ENCODE results near the gene ACYP2. TPM values are rescaled to one million over a fixed set of nuclear protein-coding genes. Genes with fewer than 3 reads are reported as not detected.
"Not testable (repeated sequence)": the region's sequence is repeated elsewhere in the genome, so short reads cannot be mapped to it uniquely, and the experiment has no call there.

ACYP2 gene
- total RNA-seq, 1 donor from 2014 or later = 10.3 TPM

DNA sequence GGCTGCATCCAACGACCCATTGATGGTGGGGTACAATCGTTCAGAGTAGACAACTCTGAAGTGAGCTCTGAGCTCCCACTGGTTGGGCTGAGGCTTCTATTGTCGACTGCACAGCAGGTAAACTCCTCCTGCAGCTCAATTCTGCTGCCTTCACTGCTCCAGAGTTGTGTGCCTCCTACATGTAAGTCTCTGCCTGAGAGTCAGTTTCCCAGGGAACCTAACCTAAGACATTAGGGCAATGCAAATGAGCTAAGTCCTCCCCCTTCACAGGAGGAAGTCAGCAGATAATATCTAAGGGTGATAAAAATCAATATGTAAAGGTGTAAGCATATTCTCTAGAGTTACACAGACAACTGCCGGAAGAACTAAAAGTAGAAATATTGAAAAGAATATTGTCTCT, 22.5 kb upstream of the ACYP2 start:
- TF ChIP-seq CTCF (IDR thresholded peaks at IDR 0.05; ENCODE audit: insufficient read depth, low read length, poor library complexity, severe bottlenecking) = no peak
- no peak for DNase-seq (ENCODE audit: low read depth)
- no peaks in the 10 kb centered on the region for H3K36me3 ChIP-seq (ENCODE audit: control insufficient read depth, insufficient read depth, low read length)
- no peaks in the 10 kb centered on the region for H3K27me3 ChIP-seq (ENCODE audit: control insufficient read depth, insufficient read depth, low read length)
- H3K4me3 ChIP-seq (ENCODE audit: low read depth, low read length) = no peak overlapping the region

DNA sequence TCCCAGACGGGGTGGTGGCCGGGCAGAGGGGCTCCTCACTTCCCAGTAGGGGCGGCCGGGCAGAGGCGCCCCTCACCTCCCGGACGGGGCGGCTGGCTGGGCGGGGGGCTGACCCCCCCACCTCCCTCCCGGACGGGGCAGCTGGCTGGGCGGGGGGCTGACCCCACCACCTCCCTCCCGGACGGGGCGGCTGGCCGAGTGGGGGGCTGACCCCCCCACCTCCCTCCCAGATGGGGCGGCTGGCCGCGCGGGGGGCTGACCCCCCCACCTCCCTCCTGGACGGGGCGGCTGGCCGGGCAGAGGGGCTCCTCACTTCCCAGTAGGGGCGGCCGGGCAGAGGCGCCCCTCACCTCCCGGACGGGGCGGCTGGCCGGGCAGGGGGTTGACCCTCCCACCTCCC, 20.0 kb upstream of the ACYP2 start:
- H3K4me3 ChIP-seq (ENCODE audit: low read depth, low read length); H3K36me3 ChIP-seq (ENCODE audit: control insufficient read depth, insufficient read depth, low read length); DNase-seq (ENCODE audit: low read depth); H3K27me3 ChIP-seq (ENCODE audit: control insufficient read depth, insufficient read depth, low read length): not testable (repeated sequence)

DNA sequence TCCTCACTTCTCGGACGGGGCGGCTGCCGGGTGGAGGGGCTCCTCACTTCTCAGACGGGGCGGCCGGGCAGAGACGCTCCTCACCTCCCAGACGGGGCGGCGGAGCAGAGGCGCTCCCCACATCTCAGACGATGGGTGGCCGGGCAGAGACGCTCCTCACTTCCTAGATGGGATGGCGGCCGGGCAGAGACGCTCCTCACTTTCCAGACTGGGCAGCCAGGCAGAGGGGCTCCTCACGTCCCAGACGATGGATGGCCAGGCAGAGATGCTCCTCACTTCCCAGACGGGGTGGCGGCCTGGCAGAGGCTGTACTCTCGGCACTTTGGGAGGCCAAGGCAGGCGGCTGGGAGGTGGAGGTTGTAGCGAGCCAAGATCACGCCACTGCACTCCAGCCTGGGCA, 19.3 kb upstream of the ACYP2 start:
- not testable (repeated sequence) for H3K4me3 ChIP-seq (ENCODE audit: low read depth, low read length); H3K27me3 ChIP-seq (ENCODE audit: control insufficient read depth, insufficient read depth, low read length); DNase-seq (ENCODE audit: low read depth); H3K36me3 ChIP-seq (ENCODE audit: control insufficient read depth, insufficient read depth, low read length)

DNA sequence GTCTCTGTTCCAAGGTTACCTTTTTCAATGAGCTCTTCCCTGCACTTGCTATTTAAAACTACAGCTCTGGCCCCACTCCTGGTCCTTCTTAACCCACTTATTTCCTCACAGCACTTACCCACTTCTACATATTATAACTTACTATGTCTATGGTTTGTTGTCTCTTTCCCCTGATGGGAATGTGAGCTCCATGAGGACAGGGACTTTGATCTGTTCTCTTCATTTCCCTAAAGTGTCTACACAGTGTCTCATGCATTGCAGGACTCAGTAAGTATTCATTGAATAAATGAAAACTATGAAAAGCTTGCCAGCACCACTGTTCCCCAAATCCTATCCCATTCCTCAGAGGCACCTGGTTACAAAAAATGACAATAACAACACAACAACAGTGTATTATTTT, 18.3 kb upstream of the ACYP2 start:
- no peak for TF ChIP-seq CTCF (IDR thresholded peaks at IDR 0.05; ENCODE audit: insufficient read depth, low read length, poor library complexity, severe bottlenecking)
- Histone ChIP-seq H3K27me3 (ENCODE audit: control insufficient read depth, insufficient read depth, low read length) (no peaks in the 10 kb centered on the region), H3K4me3 (ENCODE audit: low read depth, low read length) (no peak overlapping the region), H3K36me3 (ENCODE audit: control insufficient read depth, insufficient read depth, low read length) (no peaks in the 10 kb centered on the region)
- DNase-seq (ENCODE audit: low read depth) = no peak

GRCh38 chr2:54099370-54099769, 16.0 kb upstream of the ACYP2 start:
- no peaks in the 10 kb centered on the region for H3K27me3 ChIP-seq (ENCODE audit: control insufficient read depth, insufficient read depth, low read length)

GRCh38 chr2:54099829-54100585, 15.4 kb upstream of the ACYP2 start:
- DNase-seq (ENCODE audit: low read depth) = no peak
- H3K36me3 ChIP-seq (ENCODE audit: control insufficient read depth, insufficient read depth, low read length) = no peaks in the 10 kb centered on the region
- H3K27me3 ChIP-seq (ENCODE audit: control insufficient read depth, insufficient read depth, low read length) = no peaks in the 10 kb centered on the region
- H3K4me3 ChIP-seq (ENCODE audit: low read depth, low read length) = no peak overlapping the region
- TF ChIP-seq CTCF (IDR thresholded peaks at IDR 0.05; ENCODE audit: insufficient read depth, low read length, poor library complexity, severe bottlenecking) = no peak

More at GRCh38 chr2:54099370-54099769, 16.0 kb upstream of the ACYP2 start:
- DNase-seq (ENCODE audit: low read depth) = no peak
- H3K4me3 ChIP-seq (ENCODE audit: low read depth, low read length) = no peak overlapping the region
- H3K36me3 ChIP-seq (ENCODE audit: control insufficient read depth, insufficient read depth, low read length) = no peaks in the 10 kb centered on the region
- no peak for TF ChIP-seq CTCF (IDR thresholded peaks at IDR 0.05; ENCODE audit: insufficient read depth, low read length, poor library complexity, severe bottlenecking)

DNA sequence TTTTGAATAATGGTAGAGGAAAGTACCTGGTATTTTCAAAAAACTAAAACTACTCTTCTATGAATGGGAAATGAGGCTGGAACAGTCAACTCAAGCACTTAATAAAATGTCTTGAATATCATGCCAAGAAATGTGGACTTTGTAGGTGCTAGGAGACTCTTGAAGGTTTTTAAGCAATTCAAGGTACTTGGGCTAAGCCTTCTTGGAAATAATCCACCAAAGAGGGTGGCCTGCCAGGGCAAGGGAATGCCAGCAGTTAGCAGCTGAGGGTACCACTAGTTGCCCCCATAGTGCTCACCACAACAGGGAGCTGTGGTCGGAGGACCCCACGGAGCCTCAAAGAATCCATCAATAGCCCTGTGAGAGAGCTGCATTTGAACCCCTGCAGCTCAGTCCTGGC, 14.6 kb upstream of the ACYP2 start:
- H3K27me3 ChIP-seq (ENCODE audit: control insufficient read depth, insufficient read depth, low read length) = no peaks in the 10 kb centered on the region
- TF ChIP-seq CTCF (IDR thresholded peaks at IDR 0.05; ENCODE audit: insufficient read depth, low read length, poor library complexity, severe bottlenecking) = no peak
- no peak for DNase-seq (ENCODE audit: low read depth)
- H3K4me3 ChIP-seq (ENCODE audit: low read depth, low read length) = no peak overlapping the region
- no peaks in the 10 kb centered on the region for H3K36me3 ChIP-seq (ENCODE audit: control insufficient read depth, insufficient read depth, low read length)

Data from kidney epithelial cell (primary cell).